Measurements from ENCODE around the gene CBY1. TPM values are rescaled to one million over a fixed set of nuclear protein-coding genes. Genes with fewer than 3 reads are reported as not detected.

Gene CBY1
- total RNA-seq = 10 to 100 TPM; 14.9 to 33.8 (median 17.4) TPM

GRCh38 chr22:38656256-38657044 is at the start of gene CBY1, which contains the start of gene FAM227A:
Gene CBY1 (plus strand): TSS chr22:38656638. CDS start chr22:38668055, 11,417 bp downstream.
Gene FAM227A (minus strand): TSS chr22:38656392. CDS start chr22:38650168, 6,224 bp downstream.
- no peak for TF ChIP-seq CTCF (IDR thresholded peaks at IDR 0.05; ENCODE audit: low read depth)

- TF ChIP-seq CTCF (IDR thresholded peaks at IDR 0.05; ENCODE audit: low read depth) = no peak
These were observed 48.8 kb upstream of the CBY1 start for GRCh38 chr22:38607680-38608079.

- no peak for TF ChIP-seq CTCF (IDR thresholded peaks at IDR 0.05; ENCODE audit: low read depth)
These were observed 47.3 kb upstream of the CBY1 start for GRCh38 chr22:38608992-38609750.

- TF ChIP-seq CTCF (IDR thresholded peaks at IDR 0.05; ENCODE audit: low read depth) = no peak
These were observed 46.2 kb upstream of the CBY1 start for GRCh38 chr22:38610234-38610633.

- TF ChIP-seq CTCF (IDR thresholded peaks at IDR 0.05; ENCODE audit: low read depth) = no peak
These were observed 44.9 kb upstream of the CBY1 start for GRCh38 chr22:38611559-38611958.

GRCh38 chr22:38612217-38613006 is 44.0 kb upstream of the CBY1 start:
- no peak for TF ChIP-seq CTCF (IDR thresholded peaks at IDR 0.05; ENCODE audit: low read depth)
